HTR-8/SVneo (cell line): ENCODE measurements around the gene MIA3.
"Not testable (repeated sequence)": the region's sequence is repeated elsewhere in the genome, so short reads cannot be mapped to it uniquely, and the experiment has no call there.

Experiments used
- DNase-seq: peaks from one replicate; pipeline ENCODE4 v3.0.0; 2011; ENCODE audit warnings: low spot score, mixed read lengths; ENCODE audit not compliant: insufficient read length
- FAIRE-seq: peaks from 2 replicates; lab custom pipeline; 2011; peaks lifted over from hg19 to GRCh38; lab: Jason Lieb, UNC

MIA3 gene, protein sequence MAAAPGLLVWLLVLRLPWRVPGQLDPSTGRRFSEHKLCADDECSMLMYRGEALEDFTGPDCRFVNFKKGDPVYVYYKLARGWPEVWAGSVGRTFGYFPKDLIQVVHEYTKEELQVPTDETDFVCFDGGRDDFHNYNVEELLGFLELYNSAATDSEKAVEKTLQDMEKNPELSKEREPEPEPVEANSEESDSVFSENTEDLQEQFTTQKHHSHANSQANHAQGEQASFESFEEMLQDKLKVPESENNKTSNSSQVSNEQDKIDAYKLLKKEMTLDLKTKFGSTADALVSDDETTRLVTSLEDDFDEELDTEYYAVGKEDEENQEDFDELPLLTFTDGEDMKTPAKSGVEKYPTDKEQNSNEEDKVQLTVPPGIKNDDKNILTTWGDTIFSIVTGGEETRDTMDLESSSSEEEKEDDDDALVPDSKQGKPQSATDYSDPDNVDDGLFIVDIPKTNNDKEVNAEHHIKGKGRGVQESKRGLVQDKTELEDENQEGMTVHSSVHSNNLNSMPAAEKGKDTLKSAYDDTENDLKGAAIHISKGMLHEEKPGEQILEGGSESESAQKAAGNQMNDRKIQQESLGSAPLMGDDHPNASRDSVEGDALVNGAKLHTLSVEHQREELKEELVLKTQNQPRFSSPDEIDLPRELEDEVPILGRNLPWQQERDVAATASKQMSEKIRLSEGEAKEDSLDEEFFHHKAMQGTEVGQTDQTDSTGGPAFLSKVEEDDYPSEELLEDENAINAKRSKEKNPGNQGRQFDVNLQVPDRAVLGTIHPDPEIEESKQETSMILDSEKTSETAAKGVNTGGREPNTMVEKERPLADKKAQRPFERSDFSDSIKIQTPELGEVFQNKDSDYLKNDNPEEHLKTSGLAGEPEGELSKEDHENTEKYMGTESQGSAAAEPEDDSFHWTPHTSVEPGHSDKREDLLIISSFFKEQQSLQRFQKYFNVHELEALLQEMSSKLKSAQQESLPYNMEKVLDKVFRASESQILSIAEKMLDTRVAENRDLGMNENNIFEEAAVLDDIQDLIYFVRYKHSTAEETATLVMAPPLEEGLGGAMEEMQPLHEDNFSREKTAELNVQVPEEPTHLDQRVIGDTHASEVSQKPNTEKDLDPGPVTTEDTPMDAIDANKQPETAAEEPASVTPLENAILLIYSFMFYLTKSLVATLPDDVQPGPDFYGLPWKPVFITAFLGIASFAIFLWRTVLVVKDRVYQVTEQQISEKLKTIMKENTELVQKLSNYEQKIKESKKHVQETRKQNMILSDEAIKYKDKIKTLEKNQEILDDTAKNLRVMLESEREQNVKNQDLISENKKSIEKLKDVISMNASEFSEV (N-terminal part only)

GRCh38 chr1:222618001-222618879, at the start of gene MIA3:
Gene MIA3 (plus strand): TSS chr1:222618097. CDS start chr1:222618111, 14 bp downstream.
- DNase-seq (peak; percentile 89), FAIRE-seq (no peak)

DNA sequence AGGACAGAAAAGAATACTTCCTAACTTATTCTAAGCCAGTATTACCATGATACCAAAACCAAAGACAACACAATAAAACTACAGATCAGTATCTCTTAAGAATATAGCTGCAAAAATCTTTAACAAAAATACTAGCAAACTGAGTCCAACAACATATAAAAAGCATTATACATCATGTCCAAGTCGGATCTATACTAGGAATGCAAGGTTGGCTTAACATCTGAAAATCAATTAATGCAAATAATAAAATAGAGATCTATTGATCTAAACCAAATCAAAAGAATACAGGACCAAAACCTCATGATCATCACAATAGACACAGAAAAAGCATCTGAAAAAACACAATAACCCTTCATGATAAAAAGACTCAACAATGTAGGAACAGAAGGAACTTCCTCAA, 47.1 kb upstream of the MIA3 start:
- no peak for FAIRE-seq
- DNase-seq, result no peak

GRCh38 chr1:222579316-222579715, 38.6 kb upstream of the MIA3 start:
- DNase-seq (no peak), FAIRE-seq (no peak)

DNA sequence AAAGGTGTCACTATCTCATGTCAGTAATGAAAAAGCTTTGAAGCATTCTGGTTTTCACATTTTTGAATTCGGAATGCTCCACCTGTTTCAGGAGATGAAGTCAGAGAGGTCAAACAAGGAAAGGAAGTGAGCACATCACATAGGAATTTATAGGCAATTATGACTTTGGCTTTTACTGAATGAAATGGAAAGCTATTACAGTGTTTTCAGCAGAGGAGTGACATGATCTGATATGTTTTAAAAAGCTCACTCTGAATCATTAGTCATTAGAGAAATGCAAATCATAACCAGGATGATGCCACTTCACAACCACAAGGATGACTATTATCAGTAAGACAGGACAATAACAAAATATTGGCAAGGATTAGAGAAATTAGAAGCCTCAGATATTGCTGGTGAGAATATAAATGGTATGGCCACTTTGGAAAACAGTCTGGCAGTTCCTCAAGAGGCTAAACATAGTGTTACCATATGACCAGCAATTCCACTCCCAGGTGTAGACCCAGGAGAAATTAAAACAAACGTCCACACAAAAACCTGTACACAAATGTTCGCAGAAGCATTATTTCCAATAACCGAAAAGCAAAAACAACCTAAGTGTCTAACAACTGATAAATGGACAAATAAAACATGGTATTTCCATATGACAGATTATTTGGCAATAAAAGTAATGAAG, 35.7 kb upstream of the MIA3 start:
- peak; percentile 20 for FAIRE-seq
- DNase-seq, result peak; percentile 41

DNA sequence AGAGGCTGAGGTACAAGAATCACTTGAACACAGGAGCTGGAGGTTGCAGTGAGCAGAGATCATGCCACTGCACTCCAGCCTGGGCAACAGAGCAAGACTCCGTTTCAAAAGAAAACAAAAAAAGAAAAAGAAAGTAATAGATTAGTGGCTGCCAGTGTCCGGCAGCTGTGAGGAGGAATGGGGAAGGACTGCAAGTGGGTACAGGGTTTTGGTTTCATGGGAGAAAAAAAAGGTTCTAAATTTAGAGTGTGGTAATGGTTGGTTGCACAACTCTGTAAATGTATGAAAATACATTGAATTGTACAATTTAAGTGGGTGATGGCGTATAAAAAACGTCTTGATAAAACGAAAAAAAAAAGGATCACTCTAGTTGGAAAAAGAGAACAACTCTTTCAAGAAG, 34.8 kb upstream of the MIA3 start:
- no peak for DNase-seq
- no peak for FAIRE-seq

GRCh38 chr1:222586842-222587241, 31.1 kb upstream of the MIA3 start:
- FAIRE-seq, result no peak

DNA sequence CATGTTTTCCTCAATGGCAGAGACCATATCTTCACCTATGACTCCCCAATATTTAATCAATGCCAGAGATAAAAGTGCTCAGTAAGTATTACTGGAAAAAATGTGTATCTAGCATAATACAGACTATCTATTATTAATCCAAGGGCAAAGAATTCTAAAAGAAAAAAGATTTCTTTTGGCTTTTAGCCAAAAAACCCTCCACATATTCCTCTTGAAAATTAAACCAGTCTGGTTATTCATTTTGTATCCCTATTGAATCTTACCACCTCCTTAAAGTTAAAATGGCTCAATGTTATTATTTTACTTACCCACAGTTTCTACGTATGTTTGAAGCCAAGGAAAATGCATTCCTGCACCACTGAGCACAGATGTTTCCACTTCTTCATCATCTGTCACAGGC, 29.8 kb upstream of the MIA3 start:
- FAIRE-seq (no peak), DNase-seq (no peak)

More at GRCh38 chr1:222586842-222587241, 31.1 kb upstream of the MIA3 start:
- DNase-seq, result no peak

DNA sequence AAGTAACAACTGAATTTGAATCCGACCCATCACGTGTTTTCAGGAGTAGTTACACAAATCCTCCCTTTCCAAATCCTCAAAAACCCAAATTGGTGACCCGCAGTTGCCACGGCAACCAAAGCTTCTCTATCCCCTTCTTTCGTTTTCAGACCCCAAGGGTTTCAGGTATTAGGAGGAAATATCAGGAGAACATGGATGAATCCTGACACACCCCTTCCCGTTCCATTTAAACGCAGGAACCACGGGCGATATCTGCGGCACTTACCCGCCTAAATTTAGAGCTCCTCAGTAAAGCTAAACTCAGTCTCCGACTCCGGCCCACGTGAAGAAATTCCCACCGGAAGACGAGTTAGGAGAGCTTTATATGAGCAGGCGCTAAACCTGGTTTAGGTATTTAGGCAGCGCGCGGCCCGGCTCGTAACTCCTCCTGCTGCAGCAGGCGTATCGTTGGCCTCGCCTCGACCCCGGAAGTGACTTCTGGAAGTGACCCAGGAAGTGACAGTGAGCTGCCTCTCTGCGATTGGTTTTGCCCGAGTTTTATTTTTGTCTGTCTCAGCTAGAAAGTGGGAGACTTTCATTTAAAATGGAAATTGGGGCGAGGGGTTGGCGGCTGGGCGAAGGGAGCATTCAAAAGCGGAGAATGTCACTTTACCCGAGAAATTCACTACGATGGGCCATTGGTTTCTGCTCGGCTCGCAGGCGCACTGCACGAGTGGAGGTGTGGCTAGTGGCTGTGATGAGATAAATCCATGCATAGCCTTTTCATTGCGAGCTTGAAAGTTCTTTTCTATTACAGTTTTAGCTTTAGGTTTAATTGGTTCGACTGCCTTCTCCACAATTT, 28.2 kb upstream of the MIA3 start, which contains the start of gene TAF1A:
Gene TAF1A, minus strand, starts transcription at position 472 of the 841 bp plus-strand sequence.
- DNase-seq (peak; percentile 87), FAIRE-seq (peak; percentile 86)

GRCh38 chr1:222592171-222592570, 25.7 kb upstream of the MIA3 start:
- no peak for DNase-seq
- no peak for FAIRE-seq

GRCh38 chr1:222594789-222595188, 23.1 kb upstream of the MIA3 start:
- FAIRE-seq, result no peak

DNA sequence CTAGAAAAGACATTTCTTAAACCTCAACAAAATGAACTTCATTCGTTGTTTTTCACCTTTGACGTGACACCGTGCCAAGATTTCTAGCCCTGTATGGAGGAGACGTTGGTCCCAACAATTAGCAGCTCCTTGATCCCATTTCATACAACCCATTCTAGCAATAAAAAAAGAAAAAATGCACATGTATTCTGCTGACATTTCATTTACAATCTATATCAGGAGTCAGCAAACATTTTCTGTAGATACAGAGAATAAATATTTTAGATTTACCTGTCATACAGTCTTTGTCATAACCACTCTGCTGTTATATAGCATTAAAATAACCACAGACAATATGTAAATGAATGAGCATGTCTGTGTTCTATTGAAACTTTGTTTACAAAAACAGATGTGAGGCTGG, 21.2 kb upstream of the MIA3 start:
- DNase-seq (no peak), FAIRE-seq (no peak)

More at GRCh38 chr1:222594789-222595188, 23.1 kb upstream of the MIA3 start:
- DNase-seq, result no peak

- DNase-seq, result no peak
- no peak for FAIRE-seq
Observed at GRCh38 chr1:222600281-222600680, 17.6 kb upstream of the MIA3 start.

GRCh38 chr1:222601257-222601656, 16.6 kb upstream of the MIA3 start:
- no peak for DNase-seq
- no peak for FAIRE-seq

GRCh38 chr1:222606757-222607156, 11.1 kb upstream of the MIA3 start:
- FAIRE-seq (no peak), DNase-seq (no peak)

GRCh38 chr1:222609111-222609510, 8.8 kb upstream of the MIA3 start:
- not testable (repeated sequence) for FAIRE-seq, DNase-seq

DNA sequence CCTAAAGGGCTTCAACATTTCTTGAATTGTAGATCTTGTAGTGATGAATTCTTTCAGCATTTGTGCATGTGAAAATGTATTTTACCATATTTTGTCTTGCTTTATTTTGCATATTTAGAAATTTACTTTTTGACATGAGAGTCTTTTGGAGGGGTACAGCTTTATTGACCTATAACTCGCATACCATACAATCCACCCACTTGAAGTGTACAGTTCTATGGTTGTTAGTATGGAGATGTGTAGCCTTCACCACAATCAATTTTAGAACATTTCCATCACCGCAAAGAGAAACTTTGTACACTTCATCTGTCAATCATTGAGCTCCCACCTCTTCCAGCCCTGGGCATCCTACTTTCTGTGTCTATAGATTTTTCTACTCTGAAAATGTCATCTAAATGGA, 7.2 kb upstream of the MIA3 start:
- no peak for FAIRE-seq

DNA sequence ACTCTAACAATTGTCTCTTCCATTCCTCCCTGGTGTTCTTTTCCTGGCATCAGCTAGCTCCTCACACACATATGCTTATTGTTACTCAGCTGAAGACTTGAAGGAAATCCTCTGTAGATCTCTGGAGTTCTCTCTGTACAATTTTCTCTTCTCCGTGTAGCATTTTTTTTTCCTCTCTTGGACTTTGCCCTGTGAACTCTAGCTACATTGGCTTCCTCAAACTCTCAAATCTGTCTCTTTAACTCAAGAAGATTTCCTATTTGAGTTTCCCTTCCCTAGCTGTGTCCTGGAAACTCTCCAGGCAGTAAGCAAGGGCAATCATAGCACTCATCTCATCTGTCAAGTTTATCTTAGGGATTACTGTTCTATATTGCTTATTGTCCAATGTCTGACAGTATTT, 4.3 kb upstream of the MIA3 start:
- no peak for FAIRE-seq

More for the DNA sequence above, 7.2 kb upstream of the MIA3 start:
- DNase-seq, result no peak

DNA sequence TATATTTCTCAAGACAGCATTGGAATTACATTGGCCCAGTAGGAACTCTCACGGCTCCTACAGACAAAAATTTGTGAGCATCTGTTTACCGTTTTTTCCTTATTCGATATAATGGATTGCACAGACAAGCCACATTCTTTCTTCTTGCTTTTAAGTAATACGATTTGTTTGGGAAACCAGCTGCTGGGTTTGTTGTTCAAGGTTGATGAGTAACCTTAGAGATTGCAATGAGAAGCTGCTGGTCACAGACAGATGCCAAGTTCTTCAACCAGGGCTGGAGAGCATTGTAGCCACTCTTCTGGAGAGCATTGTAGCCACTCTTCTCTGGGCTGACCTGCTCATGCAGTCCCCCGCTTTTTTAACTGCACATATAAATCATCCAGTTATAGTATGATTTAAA, 1.4 kb upstream of the MIA3 start:
- DNase-seq (no peak), FAIRE-seq (no peak)

More for the DNA sequence above, 4.3 kb upstream of the MIA3 start:
- DNase-seq, result no peak
